HEK293 (cell line): ENCODE data around the gene PRSS22.

Source experiments
- CTCF ChIA-PET: fragments of 350-600 bp; formaldehyde crosslinking; extraction: SDS; loops from one replicate; lab custom pipeline; 2021; ENCODE audit warnings: antibody characterized with exemption; lab: Yijun Ruan, JAX
- POLR2A ChIA-PET: fragments of 300-600 bp; formaldehyde crosslinking; extraction: SDS; loops from one replicate; lab custom pipeline; 2020; ENCODE audit warnings: antibody characterized with exemption, inconsistent platforms; lab: Yijun Ruan, JAX
- H3K27ac ChIP-seq: fragments of 200-500 bp; sonication (Bioruptor generic); 2 replicates; pipeline ENCODE4 v1.5.1; 2014; ENCODE audit warnings: low read depth, low read length, control low read depth, inconsistent platforms; ENCODE audit errors: extremely low read depth
- H3K36me3 ChIP-seq, 2 experiments: fragments of 200-500 bp in 1 of 2; sonication (Bioruptor generic) in 1 of 2; 1 replicate in 1 of 2; 2 replicates in 1 of 2; pipeline ENCODE4 v1.5.1; 2014 to 2017; ENCODE audit warnings: inconsistent platforms in 2 of 2, low read length in 2 of 2; ENCODE audit not compliant: control insufficient read depth in 2 of 2, insufficient read depth in 1 of 2
- H3K4me1 ChIP-seq: fragments of 200-500 bp; sonication (Bioruptor generic); 2 replicates; pipeline ENCODE4 v1.5.1; 2014; ENCODE audit warnings: mild to moderate bottlenecking, low read length, inconsistent platforms; ENCODE audit not compliant: control insufficient read depth, insufficient read depth
- H3K4me3 ChIP-seq: 2 replicates; pipeline ENCODE4 v1.5.1; 2011; ENCODE audit warnings: low read depth, mild to moderate bottlenecking, control low read depth, low read length, moderate library complexity
- H3K9me3 ChIP-seq: fragments of 200-500 bp; sonication (Bioruptor generic); 2 replicates; pipeline ENCODE4 v1.5.1; 2014; ENCODE audit warnings: low read depth, low read length, inconsistent platforms; ENCODE audit not compliant: control insufficient read depth, insufficient read depth
- ZFHX2 ChIP-seq: fragments of 450-650 bp; formaldehyde crosslinking; conservative IDR thresholded peaks from 2 replicates; pipeline ENCODE4 v1.5.1; 2016; ENCODE audit warnings: missing biosample characterization, missing genetic modification characterization
- ZFP3 ChIP-seq: fragments of 450-650 bp; formaldehyde crosslinking; IDR thresholded peaks from 2 replicates; pipeline ENCODE4 v1.5.1; 2016; ENCODE audit warnings: low read depth, missing biosample characterization, missing genetic modification characterization
- ZNF146 ChIP-seq: fragments of 450-650 bp; formaldehyde crosslinking; IDR thresholded peaks from 2 replicates; pipeline ENCODE4 v1.5.1; 2016; ENCODE audit warnings: missing biosample characterization, missing genetic modification characterization
- ZNF155 ChIP-seq: fragments of 450-650 bp; formaldehyde crosslinking; IDR thresholded peaks from 2 replicates; pipeline ENCODE4 v1.5.1; 2016; ENCODE audit warnings: missing biosample characterization, missing genetic modification characterization
- ZNF169 ChIP-seq: fragments of 450-650 bp; formaldehyde crosslinking; IDR thresholded peaks from 2 replicates; pipeline ENCODE4 v1.5.1; 2016; ENCODE audit warnings: missing biosample characterization, missing genetic modification characterization
- ZNF175 ChIP-seq: fragments of 450-650 bp; formaldehyde crosslinking; IDR thresholded peaks from 2 replicates; pipeline ENCODE4 v1.5.1; 2016; ENCODE audit warnings: missing biosample characterization, missing genetic modification characterization
- ZNF214 ChIP-seq: fragments of 450-650 bp; formaldehyde crosslinking; IDR thresholded peaks from 2 replicates; pipeline ENCODE4 v1.5.1; 2017; ENCODE audit warnings: missing biosample characterization, mild to moderate bottlenecking, missing genetic modification characterization, borderline replicate concordance
- ZNF23 ChIP-seq: fragments of 450-650 bp; formaldehyde crosslinking; IDR thresholded peaks from 2 replicates; pipeline ENCODE4 v1.5.1; 2016; ENCODE audit warnings: missing biosample characterization, missing genetic modification characterization, borderline replicate concordance
- ZNF24 ChIP-seq: fragments of 450-650 bp; formaldehyde crosslinking; IDR thresholded peaks from 2 replicates; pipeline ENCODE4 v1.5.1; 2016; ENCODE audit warnings: missing biosample characterization, missing genetic modification characterization
- ZNF335 ChIP-seq: fragments of 450-650 bp; formaldehyde crosslinking; conservative IDR thresholded peaks from 2 replicates; pipeline ENCODE4 v1.5.1; 2016; ENCODE audit warnings: missing biosample characterization, missing genetic modification characterization
- ZNF354C ChIP-seq: fragments of 450-650 bp; formaldehyde crosslinking; IDR thresholded peaks from 2 replicates; pipeline ENCODE4 v1.5.1; 2016; ENCODE audit warnings: missing biosample characterization, missing genetic modification characterization, low read depth, borderline replicate concordance
- ZNF366 ChIP-seq: fragments of 450-650 bp; formaldehyde crosslinking; conservative IDR thresholded peaks from 2 replicates; pipeline ENCODE4 v1.5.1; 2016; ENCODE audit warnings: missing biosample characterization, missing genetic modification characterization
- ZNF391 ChIP-seq: fragments of 450-650 bp; formaldehyde crosslinking; IDR thresholded peaks from 2 replicates; pipeline ENCODE4 v1.5.1; 2016; ENCODE audit warnings: low read depth, missing biosample characterization, missing genetic modification characterization, borderline replicate concordance
- ZNF514 ChIP-seq: fragments of 450-650 bp; formaldehyde crosslinking; IDR thresholded peaks from 2 replicates; pipeline ENCODE4 v1.5.1; 2016; ENCODE audit warnings: missing biosample characterization, missing genetic modification characterization
- ZNF530 ChIP-seq: fragments of 450-650 bp; formaldehyde crosslinking; IDR thresholded peaks from 2 replicates; pipeline ENCODE4 v1.5.1; 2016; ENCODE audit warnings: low read depth, missing biosample characterization, missing genetic modification characterization
- ZNF626 ChIP-seq: fragments of 450-650 bp; sonication (Bioruptor Pico); formaldehyde crosslinking; IDR thresholded peaks from 2 replicates; pipeline ENCODE4 v1.5.1; 2018; ENCODE audit warnings: missing biosample characterization, missing genetic modification characterization, inconsistent platforms
- ZNF76 ChIP-seq: fragments of 450-650 bp; formaldehyde crosslinking; IDR thresholded peaks from 2 replicates; pipeline ENCODE4; 2016; ENCODE audit warnings: low read depth, missing biosample characterization, missing genetic modification characterization, borderline replicate concordance
- ZNF768 ChIP-seq: fragments of 450-650 bp; formaldehyde crosslinking; IDR thresholded peaks from 2 replicates; pipeline ENCODE4 v1.5.1; 2018; ENCODE audit warnings: missing biosample characterization, mild to moderate bottlenecking, missing genetic modification characterization
- ZNF837 ChIP-seq: fragments of 450-650 bp; formaldehyde crosslinking; IDR thresholded peaks from 2 replicates; pipeline ENCODE4 v1.5.1; 2016; ENCODE audit warnings: missing biosample characterization, missing genetic modification characterization
- ZNF843 ChIP-seq: fragments of 450-650 bp; formaldehyde crosslinking; IDR thresholded peaks from 2 replicates; pipeline ENCODE4 v1.5.1; 2016; ENCODE audit warnings: missing biosample characterization, missing genetic modification characterization
- TF ChIP-seq, protein P1 (sequence below): fragments of 450-650 bp; formaldehyde crosslinking; IDR thresholded peaks from 2 replicates; pipeline ENCODE4 v1.5.1; 2016; ENCODE audit warnings: missing biosample characterization, missing genetic modification characterization
- TF ChIP-seq, protein P2 (sequence below): fragments of 450-650 bp; formaldehyde crosslinking; IDR thresholded peaks from 2 replicates; pipeline ENCODE4 v1.5.1; 2016; ENCODE audit warnings: missing biosample characterization, missing genetic modification characterization
- TF ChIP-seq, protein P3 (sequence below): fragments of 450-650 bp; formaldehyde crosslinking; IDR thresholded peaks from 2 replicates; pipeline ENCODE4 v1.5.1; 2016; ENCODE audit warnings: missing biosample characterization, missing genetic modification characterization
- TF ChIP-seq, protein P4 (sequence below): fragments of 450-650 bp; IDR thresholded peaks from 2 replicates; pipeline ENCODE4 v1.5.1; 2018; ENCODE audit warnings: missing biosample characterization, missing genetic modification characterization
- TF ChIP-seq, protein P5 (sequence below): fragments of 450-650 bp; formaldehyde crosslinking; IDR thresholded peaks from 2 replicates; pipeline ENCODE4 v1.5.1; 2016; ENCODE audit warnings: missing biosample characterization, missing genetic modification characterization

The PRSS22 gene

DNA sequence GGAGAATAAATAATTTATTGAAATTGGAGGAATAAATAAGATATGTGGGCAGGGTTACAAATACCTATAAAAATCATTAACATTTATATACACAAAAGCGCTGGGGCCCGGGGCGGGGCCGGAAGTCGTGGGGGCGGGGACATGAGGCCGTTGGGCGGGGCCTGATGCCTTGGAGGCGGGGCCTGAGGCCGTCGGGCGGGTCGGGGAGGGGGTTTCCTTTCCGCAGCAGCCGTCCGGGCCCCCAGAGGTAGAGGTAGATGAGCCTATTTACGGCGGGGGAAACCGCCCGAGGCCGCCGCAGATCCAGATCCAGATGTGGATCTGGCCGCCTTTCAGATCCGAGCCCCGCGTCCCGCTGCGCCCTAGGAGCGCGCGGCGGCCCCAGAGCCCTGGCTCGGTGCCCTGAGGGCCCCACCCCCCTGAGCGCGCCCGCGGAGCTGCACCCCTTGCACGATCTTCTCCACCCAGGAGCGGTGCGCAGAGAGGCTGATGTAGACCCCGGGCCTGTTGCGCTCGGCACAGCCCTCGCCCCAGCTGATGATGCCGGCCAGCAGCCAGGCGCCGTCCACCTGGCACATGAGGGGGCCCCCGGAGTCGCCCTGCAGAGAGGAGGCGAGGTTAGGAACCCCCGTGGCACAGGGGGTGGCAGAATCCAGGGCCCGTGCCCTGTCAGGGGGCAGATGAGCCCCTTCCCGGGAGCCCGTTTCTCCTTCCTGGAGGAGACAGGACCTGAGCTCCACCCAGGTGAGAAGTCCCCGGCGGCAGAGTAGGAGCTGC lies 5.1 kb downstream of the PRSS22 start:
- Histone ChIP-seq H3K27ac (no peak overlapping the region), H3K9me3 (no peaks in the 10 kb centered on the region), H3K4me3 (no peak overlapping the region), H3K4me1 (no peaks in the 10 kb centered on the region), H3K36me3 (no peaks in the 10 kb centered on the region)
- CTCF ChIA-PET: interaction anchor here (0.7 to 2.8 kb wide), 4 partner anchors 15 to 145 kb away, joined by 3 to 16 read pairs (median 6); no protein-coding TSS in a partner anchor
- POLR2A ChIA-PET: no interaction called here
- TF ChIP-seq ZNF175 (tag by site-specific recombination) (no peak), ZNF24 (tag by site-specific recombination) (no peak), ZNF768 (tag by site-specific recombination) (no peak), ZNF366 (no peak), ZFHX2 (tag by site-specific recombination) (no peak), ZNF23 (no peak), ZNF146 (tag by site-specific recombination) (no peak), ZNF626 (tag by site-specific recombination) (no peak), ZNF335 (tag by site-specific recombination) (no peak), ZNF354C (no peak), ZNF843 (tag by site-specific recombination) (no peak)
- TF ChIP-seq, protein P1, sequence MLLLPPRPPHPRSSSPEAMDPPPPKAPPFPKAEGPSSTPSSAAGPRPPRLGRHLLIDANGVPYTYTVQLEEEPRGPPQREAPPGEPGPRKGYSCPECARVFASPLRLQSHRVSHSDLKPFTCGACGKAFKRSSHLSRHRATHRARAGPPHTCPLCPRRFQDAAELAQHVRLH: no peak
- TF ChIP-seq, protein P2, sequence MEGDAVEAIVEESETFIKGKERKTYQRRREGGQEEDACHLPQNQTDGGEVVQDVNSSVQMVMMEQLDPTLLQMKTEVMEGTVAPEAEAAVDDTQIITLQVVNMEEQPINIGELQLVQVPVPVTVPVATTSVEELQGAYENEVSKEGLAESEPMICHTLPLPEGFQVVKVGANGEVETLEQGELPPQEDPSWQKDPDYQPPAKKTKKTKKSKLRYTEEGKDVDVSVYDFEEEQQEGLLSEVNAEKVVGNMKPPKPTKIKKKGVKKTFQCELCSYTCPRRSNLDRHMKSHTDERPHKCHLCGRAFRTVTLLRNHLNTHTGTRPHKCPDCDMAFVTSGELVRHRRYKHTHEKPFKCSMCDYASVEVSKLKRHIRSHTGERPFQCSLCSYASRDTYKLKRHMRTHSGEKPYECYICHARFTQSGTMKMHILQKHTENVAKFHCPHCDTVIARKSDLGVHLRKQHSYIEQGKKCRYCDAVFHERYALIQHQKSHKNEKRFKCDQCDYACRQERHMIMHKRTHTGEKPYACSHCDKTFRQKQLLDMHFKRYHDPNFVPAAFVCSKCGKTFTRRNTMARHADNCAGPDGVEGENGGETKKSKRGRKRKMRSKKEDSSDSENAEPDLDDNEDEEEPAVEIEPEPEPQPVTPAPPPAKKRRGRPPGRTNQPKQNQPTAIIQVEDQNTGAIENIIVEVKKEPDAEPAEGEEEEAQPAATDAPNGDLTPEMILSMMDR (tag by site-specific recombination): no peak

DNA sequence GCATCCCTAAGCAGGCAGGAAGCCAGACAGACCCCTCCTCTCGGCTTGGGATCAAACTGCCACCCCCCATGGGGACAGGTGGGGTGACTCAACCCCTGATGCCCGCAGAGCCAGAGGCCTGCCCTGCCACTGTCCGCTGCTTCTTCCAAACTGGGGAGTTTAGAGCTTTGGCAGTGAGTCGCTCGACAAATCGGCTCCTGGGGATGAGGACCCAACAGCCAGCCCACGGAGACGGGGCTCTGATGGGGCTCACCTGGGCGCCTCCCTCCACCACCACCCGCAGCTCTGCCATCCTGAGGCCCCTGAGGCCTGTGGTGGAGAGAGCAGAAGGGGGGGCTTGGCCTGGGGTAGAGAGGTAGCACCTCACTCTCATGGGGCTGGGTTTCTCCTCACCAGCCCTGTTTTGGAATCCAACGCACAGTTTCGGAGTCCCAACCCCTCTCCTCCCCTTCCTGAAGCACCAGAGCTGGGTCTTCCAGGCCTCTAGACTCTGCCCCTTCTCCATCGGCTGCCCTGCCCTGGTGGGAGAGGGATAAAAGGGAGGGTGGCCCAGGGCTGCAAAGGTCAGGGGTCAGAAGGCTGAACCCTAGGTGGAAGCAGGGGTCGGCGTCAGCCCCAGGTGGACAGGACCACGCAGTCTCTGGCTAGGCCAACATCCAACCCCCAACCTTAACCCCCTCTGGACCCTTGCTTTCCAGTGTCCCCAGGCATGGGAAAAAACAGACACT lies 5.8 kb downstream of the PRSS22 start:
- H3K9me3 ChIP-seq: no peaks in the 10 kb centered on the region
- H3K27ac ChIP-seq: no peak overlapping the region
- H3K4me3 ChIP-seq: no peak overlapping the region
- CTCF ChIA-PET: interaction anchor here (0.8 kb wide), 1 partner anchor 68 kb away, joined by 3 read pairs; no protein-coding TSS in a partner anchor
- no peaks in the 10 kb centered on the region for H3K36me3 ChIP-seq
- POLR2A ChIA-PET: no interaction called here
- no peaks in the 10 kb centered on the region for H3K4me1 ChIP-seq
- no peak for TF ChIP-seq ZNF837 (tag by site-specific recombination)
- no peak for TF ChIP-seq ZNF514
- no peak for TF ChIP-seq ZNF169 (tag by site-specific recombination)
- no peak for TF ChIP-seq ZNF354C
- no peak for TF ChIP-seq ZNF391
- TF ChIP-seq, protein P3, sequence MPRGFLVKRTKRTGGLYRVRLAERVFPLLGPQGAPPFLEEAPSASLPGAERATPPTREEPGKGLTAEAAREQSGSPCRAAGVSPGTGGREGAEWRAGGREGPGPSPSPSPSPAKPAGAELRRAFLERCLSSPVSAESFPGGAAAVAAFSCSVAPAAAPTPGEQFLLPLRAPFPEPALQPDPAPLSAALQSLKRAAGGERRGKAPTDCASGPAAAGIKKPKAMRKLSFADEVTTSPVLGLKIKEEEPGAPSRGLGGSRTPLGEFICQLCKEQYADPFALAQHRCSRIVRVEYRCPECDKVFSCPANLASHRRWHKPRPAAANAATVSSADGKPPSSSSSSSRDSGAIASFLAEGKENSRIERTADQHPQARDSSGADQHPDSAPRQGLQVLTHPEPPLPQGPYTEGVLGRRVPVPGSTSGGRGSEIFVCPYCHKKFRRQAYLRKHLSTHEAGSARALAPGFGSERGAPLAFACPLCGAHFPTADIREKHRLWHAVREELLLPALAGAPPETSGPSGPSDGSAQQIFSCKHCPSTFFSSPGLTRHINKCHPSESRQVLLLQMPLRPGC (tag by site-specific recombination): no peak
- no peak for TF ChIP-seq ZNF76 (tag by site-specific recombination)
- no peak for TF ChIP-seq ZFP3 (tag by site-specific recombination)
- TF ChIP-seq ZNF214: no peak
- TF ChIP-seq, protein P4, sequence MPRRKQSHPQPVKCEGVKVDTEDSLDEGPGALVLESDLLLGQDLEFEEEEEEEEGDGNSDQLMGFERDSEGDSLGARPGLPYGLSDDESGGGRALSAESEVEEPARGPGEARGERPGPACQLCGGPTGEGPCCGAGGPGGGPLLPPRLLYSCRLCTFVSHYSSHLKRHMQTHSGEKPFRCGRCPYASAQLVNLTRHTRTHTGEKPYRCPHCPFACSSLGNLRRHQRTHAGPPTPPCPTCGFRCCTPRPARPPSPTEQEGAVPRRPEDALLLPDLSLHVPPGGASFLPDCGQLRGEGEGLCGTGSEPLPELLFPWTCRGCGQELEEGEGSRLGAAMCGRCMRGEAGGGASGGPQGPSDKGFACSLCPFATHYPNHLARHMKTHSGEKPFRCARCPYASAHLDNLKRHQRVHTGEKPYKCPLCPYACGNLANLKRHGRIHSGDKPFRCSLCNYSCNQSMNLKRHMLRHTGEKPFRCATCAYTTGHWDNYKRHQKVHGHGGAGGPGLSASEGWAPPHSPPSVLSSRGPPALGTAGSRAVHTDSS (tag by site-specific recombination): no peak
- no peak for TF ChIP-seq ZNF530 (tag by site-specific recombination)
- no peak for TF ChIP-seq ZNF155 (tag by site-specific recombination)
- TF ChIP-seq, protein P5, sequence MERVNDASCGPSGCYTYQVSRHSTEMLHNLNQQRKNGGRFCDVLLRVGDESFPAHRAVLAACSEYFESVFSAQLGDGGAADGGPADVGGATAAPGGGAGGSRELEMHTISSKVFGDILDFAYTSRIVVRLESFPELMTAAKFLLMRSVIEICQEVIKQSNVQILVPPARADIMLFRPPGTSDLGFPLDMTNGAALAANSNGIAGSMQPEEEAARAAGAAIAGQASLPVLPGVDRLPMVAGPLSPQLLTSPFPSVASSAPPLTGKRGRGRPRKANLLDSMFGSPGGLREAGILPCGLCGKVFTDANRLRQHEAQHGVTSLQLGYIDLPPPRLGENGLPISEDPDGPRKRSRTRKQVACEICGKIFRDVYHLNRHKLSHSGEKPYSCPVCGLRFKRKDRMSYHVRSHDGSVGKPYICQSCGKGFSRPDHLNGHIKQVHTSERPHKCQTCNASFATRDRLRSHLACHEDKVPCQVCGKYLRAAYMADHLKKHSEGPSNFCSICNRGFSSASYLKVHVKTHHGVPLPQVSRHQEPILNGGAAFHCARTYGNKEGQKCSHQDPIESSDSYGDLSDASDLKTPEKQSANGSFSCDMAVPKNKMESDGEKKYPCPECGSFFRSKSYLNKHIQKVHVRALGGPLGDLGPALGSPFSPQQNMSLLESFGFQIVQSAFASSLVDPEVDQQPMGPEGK: no peak
